ENCODE results near the gene RNF121. TPM values are rescaled to one million over a fixed set of nuclear protein-coding genes. Genes with fewer than 3 reads are reported as not detected.
A peak's percentile ranks its signal among the peaks of the same experiment; 100 is the strongest.

The RNF121 gene
- total and polyA plus RNA-seq, 2 of the 8 experiments (the other 6 are each of a cell fraction or from before 2014, with no cell fraction given) = 39.7 to 51.6 TPM

- no peak overlapping the region for H2AK5ac ChIP-seq (ENCODE audit: low read depth, low read length)
- H3K56ac ChIP-seq (replicated peaks; ENCODE audit: insufficient read length, low read depth, low read length) = no peak overlapping the region
- no peak overlapping the region for H3K18ac ChIP-seq (ENCODE audit: extremely low read depth, low read length)
- H3K4me1 ChIP-seq (replicated peaks in 1 of 4; ENCODE audit: control insufficient read depth in 3 of 4, insufficient read depth in 4 of 4, low read length in 3 of 4) = no peaks in the 10 kb centered on the region
- no peak overlapping the region for H3K4me3 ChIP-seq (ENCODE audit: extremely low read depth in 1 of 4, insufficient read depth in 2 of 4, low read depth in 3 of 4, low read length in 4 of 4)
- H3K9ac ChIP-seq (replicated peaks in 1 of 4; ENCODE audit: extremely low read depth in 1 of 4, low read depth in 3 of 4, low read length in 3 of 4) = no peak overlapping the region
- POLR2A ChIA-PET (ENCODE audit: partially characterized antibody) = interaction anchor here (0.6 to 1.8 kb wide), 6 partner anchors 8 to 87 kb away, joined by 3 to 7 read pairs (median 4); no protein-coding TSS in a partner anchor
- H3K27me3 ChIP-seq (replicated peaks in 1 of 4; ENCODE audit: control insufficient read depth in 3 of 4, extremely low read depth in 1 of 4, insufficient read depth in 3 of 4, low read length in 3 of 4) = no peaks in the 10 kb centered on the region
- no peak overlapping the region for H3K4ac ChIP-seq (replicated peaks; ENCODE audit: insufficient read length, low read depth, low read length)
- no peak overlapping the region for H3K27ac ChIP-seq (ENCODE audit: low read depth, low read length)
- DNase-seq (ENCODE audit: low read depth in 1 of 2, low spot score in 2 of 2) (no peak), FAIRE-seq (no peak)
- no peak overlapping the region for H2BK120ac ChIP-seq (replicated peaks; ENCODE audit: low read depth, low read length)
- H2AFZ ChIP-seq (ENCODE audit: low read length) = no peak overlapping the region
- peaks cover 44 to 88% (median 67%) of the 10 kb centered on the region in 4 experiments for H3K36me3 ChIP-seq (ENCODE audit: control insufficient read depth in 2 of 4, insufficient read depth in 4 of 4, low read length in 3 of 4)
- H3K14ac ChIP-seq (ENCODE audit: insufficient read length) = no peak overlapping the region
- peaks cover 27 to 28% of the 10 kb centered on the region in 2 experiments for H4K20me1 ChIP-seq (replicated peaks in 1 of 2; ENCODE audit: control insufficient read depth in 1 of 2, insufficient read depth in 2 of 2, low read length in 2 of 2)
- TF ChIP-seq PHF8 (conservative IDR thresholded peaks at IDR 0.05; ENCODE audit: low read depth, low read length) (no peak), POLR2AphosphoS5 (IDR thresholded peaks at IDR 0.05; ENCODE audit: low read depth, low read length) (peak; percentile 48; the same call in 1 of the 2 replicates)
- no peak overlapping the region for H2BK5ac ChIP-seq (ENCODE audit: low read depth, low read length)
- H3K4me2 ChIP-seq (ENCODE audit: insufficient read depth in 1 of 2, low read depth in 2 of 2, low read length in 2 of 2) = no peak overlapping the region
- H3K79me2 ChIP-seq (ENCODE audit: control insufficient read depth in 1 of 2, insufficient read depth in 2 of 2, low read length in 2 of 2) = no peaks in the 10 kb centered on the region
- no peak overlapping the region for H2BK12ac ChIP-seq (ENCODE audit: low read depth, low read length)
- H3K9me3 ChIP-seq (ENCODE audit: insufficient read depth in 2 of 2, low read depth in 1 of 2, low read length in 1 of 2) = no peaks in the 10 kb centered on the region
- WGBS, 2 experiments (ENCODE audit: extremely low coverage in 1 of 2, insufficient coverage in 1 of 2, insufficient read length in 1 of 2, insufficient replicate concordance in 2 of 2, low coverage in 1 of 2, low lambda C conversion rate in 2 of 2, missing lambda C conversion rate in 1 of 2) = 91% methylated on average over 20 of the region's 20 CpGs; no CpG with 5 or more reads in 1 of the 2 experiments
- no peak overlapping the region for H2BK20ac ChIP-seq (ENCODE audit: low read length)
- no peaks in the 10 kb centered on the region for H3K23me2 ChIP-seq (ENCODE audit: low read depth, low read length)
- no peak overlapping the region for H4K5ac ChIP-seq (ENCODE audit: insufficient read length, low read depth, low read length)
- no peak overlapping the region for H2BK15ac ChIP-seq (ENCODE audit: low read length)
- H3K79me1 ChIP-seq (ENCODE audit: low read depth, low read length) = no peaks in the 10 kb centered on the region
- no peak overlapping the region for H4K8ac ChIP-seq (ENCODE audit: extremely low read depth, insufficient read depth, low read length)
- H3K23ac ChIP-seq (ENCODE audit: insufficient read length) = no peak overlapping the region
- CTCF ChIA-PET (ENCODE audit: partially characterized antibody) = interaction anchor here (0.6 to 3.5 kb wide), 9 partner anchors 10 to 292 kb away, joined by 3 to 17 read pairs (median 4); no protein-coding TSS in a partner anchor
- H4K91ac ChIP-seq (replicated peaks; ENCODE audit: insufficient read length, low read length) = no peak overlapping the region
These were observed 76.8 kb downstream of the RNF121 start for GRCh38 chr11:72005347-72006260.

Data from H1 (cell line).